HepG2 (cell line): ENCODE measurements around the gene BICRAL. TPM values are rescaled to one million over a fixed set of nuclear protein-coding genes. Genes with fewer than 3 reads are reported as not detected.

Experiments used
- ARNT2 ChIP-seq: sonication (generic); formaldehyde crosslinking; IDR thresholded peaks from 2 replicates; pipeline ENCODE4 v1.8.0; 2022; ENCODE audit warnings: mild to moderate bottlenecking, low read depth, missing genetic modification reagents, moderate library complexity
- CREM ChIP-seq, 2 experiments: sonication (generic) in 1 of 2; formaldehyde crosslinking in 1 of 2; IDR thresholded peaks; 2 replicates each; pipeline versions ENCODE4 v1.4.0 to v1.6.1; 2016 to 2020; ENCODE audit warnings: antibody characterized with exemption in 1 of 2, mild to moderate bottlenecking in 1 of 2, missing genetic modification reagents in 1 of 2
- ELF3 ChIP-seq: IDR thresholded peaks from 2 replicates; pipeline ENCODE4 v1.6.1; 2016; ENCODE audit warnings: missing genetic modification reagents, missing compliant biosample characterization
- IKZF1 ChIP-seq: fragments of 450-650 bp; IDR thresholded peaks from 2 replicates; pipeline ENCODE4 v1.7.1; 2016
- KDM5B ChIP-seq: sonication (generic); formaldehyde crosslinking; IDR thresholded peaks from 2 replicates; pipeline ENCODE4 v1.4.0; 2020; ENCODE audit warnings: missing genetic modification reagents, mild to moderate bottlenecking, borderline replicate concordance
- NFIB ChIP-seq: sonication (generic); formaldehyde crosslinking; IDR thresholded peaks from 2 replicates; pipeline ENCODE4 v1.9.0; 2021; ENCODE audit warnings: missing genetic modification reagents, mild to moderate bottlenecking, borderline replicate concordance
- RAD51 ChIP-seq: fragments of 450-650 bp; IDR thresholded peaks from 2 replicates; pipeline ENCODE4 v1.6.1; 2016; ENCODE audit warnings: borderline replicate concordance
- ZNF644 ChIP-seq: IDR thresholded peaks from 2 replicates; pipeline ENCODE4 v1.6.1; 2016; ENCODE audit warnings: low read depth
- ZNF891 ChIP-seq: sonication (generic); formaldehyde crosslinking; IDR thresholded peaks from 2 replicates; pipeline ENCODE4 v1.5.0; 2020; ENCODE audit warnings: mild to moderate bottlenecking, missing genetic modification reagents
- polyA plus RNA-seq, 8 experiments: library from polyadenylated mRNA; depleted of rRNA in 3 of 8; stranded (reverse) in 7 of 8; unstranded in 1 of 8; fragments of >200 nt; fragmentation: Illumina TruSeq in 4 of 8; extraction: Trizol in 4 of 8; gene quantifications; 2 replicates each; pipeline versions ENCODE4 v1.2.1 to v1.2.3, GENCODE V29; 2011 to 2016; ENCODE audit warnings: low read depth in 4 of 8, missing spikeins in 1 of 8, mixed read lengths in 1 of 8; ENCODE audit not compliant: insufficient read depth in 1 of 8
- total RNA-seq, 5 experiments: library from RNA; depleted of rRNA; stranded (reverse); fragments of >200 nt; fragmentation: Illumina TruSeq; extraction: Trizol; gene quantifications; 2 replicates each; pipeline ENCODE4 v1.2.3, GENCODE V29; 2016; ENCODE audit warnings: low read depth in 1 of 5
- TF ChIP-seq, protein P1 (sequence below), 2 experiments: sonication (generic) in 1 of 2; formaldehyde crosslinking in 1 of 2; IDR thresholded peaks; 2 replicates each; pipeline versions ENCODE4 v1.6.1 to v1.9.0; 2014 to 2022; ENCODE audit warnings: antibody characterized with exemption in 1 of 2, borderline replicate concordance in 1 of 2, inconsistent platforms in 1 of 2, low read depth in 1 of 2, missing genetic modification reagents in 1 of 2
- TF ChIP-seq, protein P2 (sequence below): sonication (generic); formaldehyde crosslinking; IDR thresholded peaks from 2 replicates; pipeline ENCODE4 v1.4.0; 2020; ENCODE audit warnings: low read depth, mild to moderate bottlenecking, missing genetic modification reagents
- TF ChIP-seq, protein P3 (sequence below): sonication (generic); formaldehyde crosslinking; IDR thresholded peaks from 2 replicates; pipeline ENCODE4 v1.5.0; 2020; ENCODE audit warnings: mild to moderate bottlenecking, missing genetic modification reagents, borderline replicate concordance
- TF ChIP-seq, protein P4 (sequence below): sonication (generic); formaldehyde crosslinking; IDR thresholded peaks from 2 replicates; pipeline ENCODE4 v1.8.0; 2022; ENCODE audit warnings: missing genetic modification reagents, mild to moderate bottlenecking, borderline replicate concordance

Gene BICRAL
- total and polyA plus RNA-seq, 2 of the 13 experiments (the other 11 are each of a cell fraction or from before 2014, with no cell fraction given), result 5.0 to 13.5 TPM

DNA sequence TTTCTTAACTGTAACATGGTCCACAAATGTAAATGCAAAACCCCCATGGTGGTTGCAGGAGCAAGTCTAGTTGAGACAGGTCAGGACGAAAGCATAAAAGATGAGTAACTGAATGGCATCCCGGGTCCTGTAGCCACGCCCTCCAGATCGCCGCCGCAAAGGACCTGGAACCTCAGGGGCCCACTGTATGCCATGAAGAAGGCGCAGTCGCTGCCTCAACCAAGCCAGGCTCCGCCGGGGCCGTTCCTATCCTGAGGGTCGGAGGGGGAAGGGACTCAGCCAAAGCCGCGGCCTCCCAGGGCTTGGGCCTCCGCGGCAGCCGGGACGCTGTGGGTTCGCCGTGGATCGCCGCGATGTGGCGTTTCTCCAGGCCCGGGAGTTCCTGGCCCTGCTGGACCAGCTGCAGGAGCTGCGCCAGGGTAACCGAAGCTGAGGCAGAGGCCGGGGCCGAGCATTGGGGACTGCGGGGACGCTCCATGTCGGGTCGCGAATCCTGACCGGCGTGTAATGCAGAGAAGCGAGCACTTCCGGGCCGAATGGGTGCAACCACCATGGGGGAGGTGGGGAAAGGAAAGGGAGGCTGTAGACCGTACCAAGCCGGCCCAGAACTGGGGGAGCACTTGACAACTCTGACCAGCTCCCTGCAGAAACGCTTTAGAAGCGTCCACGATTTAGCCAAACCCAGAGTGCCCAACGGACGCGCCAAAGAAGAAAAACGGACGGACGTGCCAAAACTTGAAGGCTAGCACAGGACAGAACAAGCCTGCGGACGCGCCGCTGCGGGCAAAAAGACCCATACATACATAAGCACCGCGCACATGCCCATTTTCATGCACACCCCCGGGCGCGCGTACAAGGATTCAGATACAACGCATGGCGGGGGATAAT is 108.7 kb downstream of the BICRAL start (continued):
- TF ChIP-seq, protein P1, sequence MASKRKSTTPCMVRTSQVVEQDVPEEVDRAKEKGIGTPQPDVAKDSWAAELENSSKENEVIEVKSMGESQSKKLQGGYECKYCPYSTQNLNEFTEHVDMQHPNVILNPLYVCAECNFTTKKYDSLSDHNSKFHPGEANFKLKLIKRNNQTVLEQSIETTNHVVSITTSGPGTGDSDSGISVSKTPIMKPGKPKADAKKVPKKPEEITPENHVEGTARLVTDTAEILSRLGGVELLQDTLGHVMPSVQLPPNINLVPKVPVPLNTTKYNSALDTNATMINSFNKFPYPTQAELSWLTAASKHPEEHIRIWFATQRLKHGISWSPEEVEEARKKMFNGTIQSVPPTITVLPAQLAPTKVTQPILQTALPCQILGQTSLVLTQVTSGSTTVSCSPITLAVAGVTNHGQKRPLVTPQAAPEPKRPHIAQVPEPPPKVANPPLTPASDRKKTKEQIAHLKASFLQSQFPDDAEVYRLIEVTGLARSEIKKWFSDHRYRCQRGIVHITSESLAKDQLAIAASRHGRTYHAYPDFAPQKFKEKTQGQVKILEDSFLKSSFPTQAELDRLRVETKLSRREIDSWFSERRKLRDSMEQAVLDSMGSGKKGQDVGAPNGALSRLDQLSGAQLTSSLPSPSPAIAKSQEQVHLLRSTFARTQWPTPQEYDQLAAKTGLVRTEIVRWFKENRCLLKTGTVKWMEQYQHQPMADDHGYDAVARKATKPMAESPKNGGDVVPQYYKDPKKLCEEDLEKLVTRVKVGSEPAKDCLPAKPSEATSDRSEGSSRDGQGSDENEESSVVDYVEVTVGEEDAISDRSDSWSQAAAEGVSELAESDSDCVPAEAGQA (IDR thresholded peaks at IDR 0.05; ENCODE audit: low read depth), result no peak
- TF ChIP-seq, protein P1 (CRISPR knock-in tag; IDR thresholded peaks at IDR 0.05; ENCODE audit: borderline replicate concordance), result peak; percentile 13
- peak; percentile 86 for TF ChIP-seq ELF3 (CRISPR knock-in tag)
- peak; percentile 91 for TF ChIP-seq ZNF891
- TF ChIP-seq, protein P2, sequence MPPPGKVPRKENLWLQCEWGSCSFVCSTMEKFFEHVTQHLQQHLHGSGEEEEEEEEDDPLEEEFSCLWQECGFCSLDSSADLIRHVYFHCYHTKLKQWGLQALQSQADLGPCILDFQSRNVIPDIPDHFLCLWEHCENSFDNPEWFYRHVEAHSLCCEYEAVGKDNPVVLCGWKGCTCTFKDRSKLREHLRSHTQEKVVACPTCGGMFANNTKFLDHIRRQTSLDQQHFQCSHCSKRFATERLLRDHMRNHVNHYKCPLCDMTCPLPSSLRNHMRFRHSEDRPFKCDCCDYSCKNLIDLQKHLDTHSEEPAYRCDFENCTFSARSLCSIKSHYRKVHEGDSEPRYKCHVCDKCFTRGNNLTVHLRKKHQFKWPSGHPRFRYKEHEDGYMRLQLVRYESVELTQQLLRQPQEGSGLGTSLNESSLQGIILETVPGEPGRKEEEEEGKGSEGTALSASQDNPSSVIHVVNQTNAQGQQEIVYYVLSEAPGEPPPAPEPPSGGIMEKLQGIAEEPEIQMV (CRISPR knock-in tag), result peak; percentile 90
- TF ChIP-seq NFIB (CRISPR knock-in tag), result 0 out of 2 replicates have a peak, but pooled peaks have one; percentile 51
- peak; percentile 97 for TF ChIP-seq KDM5B (CRISPR knock-in tag)
- TF ChIP-seq ZNF644, result no peak
- TF ChIP-seq IKZF1, result no peak
- TF ChIP-seq ARNT2, result peak; percentile 84; the same call in 1 of the 2 replicates
- TF ChIP-seq, protein P3, sequence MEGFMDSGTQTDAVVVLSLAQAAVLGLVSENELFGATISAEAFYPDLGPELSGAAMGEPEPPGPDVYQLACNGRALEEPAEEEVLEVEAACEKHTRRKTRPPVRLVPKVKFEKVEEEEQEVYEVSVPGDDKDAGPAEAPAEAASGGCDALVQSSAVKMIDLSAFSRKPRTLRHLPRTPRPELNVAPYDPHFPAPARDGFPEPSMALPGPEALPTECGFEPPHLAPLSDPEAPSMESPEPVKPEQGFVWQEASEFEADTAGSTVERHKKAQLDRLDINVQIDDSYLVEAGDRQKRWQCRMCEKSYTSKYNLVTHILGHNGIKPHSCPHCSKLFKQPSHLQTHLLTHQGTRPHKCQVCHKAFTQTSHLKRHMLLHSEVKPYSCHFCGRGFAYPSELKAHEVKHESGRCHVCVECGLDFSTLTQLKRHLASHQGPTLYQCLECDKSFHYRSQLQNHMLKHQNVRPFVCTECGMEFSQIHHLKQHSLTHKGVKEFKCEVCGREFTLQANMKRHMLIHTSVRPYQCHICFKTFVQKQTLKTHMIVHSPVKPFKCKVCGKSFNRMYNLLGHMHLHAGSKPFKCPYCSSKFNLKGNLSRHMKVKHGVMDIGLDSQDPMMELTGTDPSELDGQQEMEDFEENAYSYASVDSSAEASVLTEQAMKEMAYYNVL (CRISPR knock-in tag), result peak; percentile 94
- TF ChIP-seq, protein P4, sequence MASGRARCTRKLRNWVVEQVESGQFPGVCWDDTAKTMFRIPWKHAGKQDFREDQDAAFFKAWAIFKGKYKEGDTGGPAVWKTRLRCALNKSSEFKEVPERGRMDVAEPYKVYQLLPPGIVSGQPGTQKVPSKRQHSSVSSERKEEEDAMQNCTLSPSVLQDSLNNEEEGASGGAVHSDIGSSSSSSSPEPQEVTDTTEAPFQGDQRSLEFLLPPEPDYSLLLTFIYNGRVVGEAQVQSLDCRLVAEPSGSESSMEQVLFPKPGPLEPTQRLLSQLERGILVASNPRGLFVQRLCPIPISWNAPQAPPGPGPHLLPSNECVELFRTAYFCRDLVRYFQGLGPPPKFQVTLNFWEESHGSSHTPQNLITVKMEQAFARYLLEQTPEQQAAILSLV (CRISPR knock-in tag), result peak; percentile 93; the same call in 1 of the 2 replicates
- TF ChIP-seq CREM (IDR thresholded peaks at IDR 0.05), result peak; percentile 35; the same call in 1 of the 2 replicates
- TF ChIP-seq CREM (CRISPR knock-in tag; IDR thresholded peaks at IDR 0.05), result no peak
- TF ChIP-seq RAD51, result no peak
